ENCODE results near the gene YJU2. TPM values are rescaled to one million over a fixed set of nuclear protein-coding genes. Genes with fewer than 3 reads are reported as not detected.
"Not testable (repeated sequence)": the region's sequence is repeated elsewhere in the genome, so short reads cannot be mapped to it uniquely, and the experiment has no call there.

The YJU2 gene
- total RNA-seq, 3 donors from 2014 or later (not counting 1 experiment from before 2014, with no cell fraction given): 37.7 to 39.5 (median 38.5) TPM

- Histone ChIP-seq H3K27ac (ENCODE audit: low read length) (no peak overlapping the region), H3K4me1 (ENCODE audit: control insufficient read depth, insufficient read depth, low read length) (peaks cover 7% of the 10 kb centered on the region), H3K36me3 (ENCODE audit: control insufficient read depth, insufficient read depth, low read length) (no peaks in the 10 kb centered on the region), H3K27me3 (ENCODE audit: control insufficient read depth, insufficient read depth, low read length) (no peaks in the 10 kb centered on the region), H3K4me3 (ENCODE audit: low read length) (no peak overlapping the region), H3K9me3 (ENCODE audit: control insufficient read depth, insufficient read depth, low read length) (peaks cover 4% of the 10 kb centered on the region)
- TF ChIP-seq CTCF (IDR thresholded peaks at IDR 0.05): no peak
- intact Hi-C loops (cut with micrococcal nuclease): no loop called here
- H3K27me3 Mint-ChIP-seq (ENCODE audit: low read depth in 2 of 2): peaks cover 0 to 2% of the 10 kb centered on the region in 2 donors
- no peak overlapping the region for H3K4me3 Mint-ChIP-seq
- WGBS (ENCODE audit: insufficient coverage): 77% methylated on average over 5 of the region's 5 CpGs
- no peak overlapping the region for H3K27ac Mint-ChIP-seq
- H3K9me3 Mint-ChIP-seq: peaks cover 0 to 2% of the 10 kb centered on the region in 2 donors
- H3K36me3 Mint-ChIP-seq: no peaks in the 10 kb centered on the region
- DNase-seq (no peak), ATAC-seq (no peak)
- peaks cover 0 to 6% of the 10 kb centered on the region in 2 donors for H3K4me1 Mint-ChIP-seq
These were observed 5.0 kb upstream of the YJU2 start for GRCh38 chr19:4241824-4242430.

DNA sequence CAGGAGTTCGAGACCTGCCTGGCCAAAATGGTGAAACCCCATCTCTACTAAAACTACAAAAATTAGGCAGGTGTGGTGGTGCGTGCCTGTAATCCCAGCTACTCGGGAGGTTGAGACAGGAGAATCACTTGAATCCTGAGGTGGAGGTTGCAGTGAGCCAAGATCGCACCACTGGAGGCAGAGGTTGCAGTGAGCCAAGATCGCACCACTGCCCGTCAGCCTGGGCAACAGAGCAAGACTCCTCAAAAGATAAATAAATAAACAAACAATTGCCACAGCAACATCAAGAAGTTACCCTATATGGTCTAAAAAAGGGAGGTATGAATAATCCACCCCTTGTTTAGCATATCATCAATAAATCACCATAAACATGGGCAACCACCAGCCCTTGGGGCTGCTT is 942 bp upstream of the YJU2 start:
- intact Hi-C loops (cut with micrococcal nuclease): loop anchor here (5.0 kb wide), 2 partner anchors 96 to 211 kb away; partner anchors contain the start of genes MPND and UBXN6
- H3K36me3 Mint-ChIP-seq; ATAC-seq; H3K9me3 Mint-ChIP-seq; H3K27me3 Mint-ChIP-seq (ENCODE audit: low read depth in 2 of 2); DNase-seq; H3K4me3 Mint-ChIP-seq; H3K27me3 ChIP-seq (ENCODE audit: control insufficient read depth, insufficient read depth, low read length); H3K9me3 ChIP-seq (ENCODE audit: control insufficient read depth, insufficient read depth, low read length); H3K4me3 ChIP-seq (ENCODE audit: low read length): not testable (repeated sequence)
- H3K4me1 ChIP-seq (ENCODE audit: control insufficient read depth, insufficient read depth, low read length): peaks cover 16% of the 10 kb centered on the region
- peak overlapping the region; percentile 98 for H3K27ac ChIP-seq (ENCODE audit: low read length)
- H3K27ac Mint-ChIP-seq: peak overlapping the region; percentile 96 to 100
- H3K4me1 Mint-ChIP-seq: peaks cover 6 to 31% of the 10 kb centered on the region in 2 donors
- peaks cover 21% of the 10 kb centered on the region for H3K36me3 ChIP-seq (ENCODE audit: control insufficient read depth, insufficient read depth, low read length)
- over 99% methylated on average over 6 of the region's 6 CpGs for WGBS (ENCODE audit: insufficient coverage)

- Mint-ChIP-seq H3K36me3 (peaks cover 13% of the 10 kb centered on the region), H3K27me3 (ENCODE audit: low read depth in 2 of 2) (no peaks in the 10 kb centered on the region), H3K4me1 (peaks cover 0 to 8% of the 10 kb centered on the region in 2 donors), H3K27ac (no peak overlapping the region), H3K9me3 (no peaks in the 10 kb centered on the region), H3K4me3 (no peak overlapping the region)
- intact Hi-C loops (cut with micrococcal nuclease): no loop called here
- DNase-seq (no peak), ATAC-seq (no peak)
- Histone ChIP-seq H3K4me1 (ENCODE audit: control insufficient read depth, insufficient read depth, low read length) (no peaks in the 10 kb centered on the region), H3K27ac (ENCODE audit: low read length) (no peak overlapping the region), H3K36me3 (ENCODE audit: control insufficient read depth, insufficient read depth, low read length) (peaks cover 65% of the 10 kb centered on the region), H3K4me3 (ENCODE audit: low read length) (no peak overlapping the region), H3K27me3 (ENCODE audit: control insufficient read depth, insufficient read depth, low read length) (no peaks in the 10 kb centered on the region), H3K9me3 (ENCODE audit: control insufficient read depth, insufficient read depth, low read length) (peaks cover 8% of the 10 kb centered on the region)
- 98% methylated on average over 4 of the region's 4 CpGs for WGBS (ENCODE audit: insufficient coverage)
- TF ChIP-seq CTCF (IDR thresholded peaks at IDR 0.05): no peak
These were observed 9.7 kb downstream of the YJU2 start for GRCh38 chr19:4256563-4256962.

GRCh38 chr19:4257025-4257424 is 10.1 kb downstream of the YJU2 start:
- intact Hi-C loops (cut with micrococcal nuclease): no loop called here
- H3K4me3 ChIP-seq (ENCODE audit: low read length): no peak overlapping the region
- ATAC-seq (no peak), DNase-seq (no peak)
- Mint-ChIP-seq H3K9me3 (no peaks in the 10 kb centered on the region), H3K27me3 (ENCODE audit: low read depth in 2 of 2) (no peaks in the 10 kb centered on the region), H3K4me3 (no peak overlapping the region), H3K36me3 (peaks cover 13% of the 10 kb centered on the region), H3K4me1 (peaks cover 0 to 8% of the 10 kb centered on the region in 2 donors), H3K27ac (no peak overlapping the region)
- no peaks in the 10 kb centered on the region for H3K4me1 ChIP-seq (ENCODE audit: control insufficient read depth, insufficient read depth, low read length)
- 80% methylated on average over 5 of the region's 6 CpGs for WGBS (ENCODE audit: insufficient coverage)
- H3K27ac ChIP-seq (ENCODE audit: low read length): no peak overlapping the region
- H3K27me3 ChIP-seq (ENCODE audit: control insufficient read depth, insufficient read depth, low read length): no peaks in the 10 kb centered on the region
- H3K36me3 ChIP-seq (ENCODE audit: control insufficient read depth, insufficient read depth, low read length): peaks cover 65% of the 10 kb centered on the region
- H3K9me3 ChIP-seq (ENCODE audit: control insufficient read depth, insufficient read depth, low read length): peaks cover 8% of the 10 kb centered on the region
- no peak for TF ChIP-seq CTCF (IDR thresholded peaks at IDR 0.05)
